HL-60 (cell line): ENCODE data around the gene ATP8A2.

Source experiments
- POLR2AphosphoS5 ChIP-seq: IDR thresholded peaks from 2 replicates; pipeline ENCODE4 v1.6.1; 2012; ENCODE audit warnings: low read depth
- SPI1 ChIP-seq: IDR thresholded peaks from 2 replicates; pipeline ENCODE4 v1.6.1; 2012; ENCODE audit warnings: low read depth, mild to moderate bottlenecking, borderline replicate concordance
- TF ChIP-seq, protein P1 (sequence below): IDR thresholded peaks from one replicate; pipeline ENCODE4 v1.5.1; 2011; ENCODE audit warnings: low read length, control low read depth, inconsistent platforms; ENCODE audit not compliant: insufficient read depth
- TF ChIP-seq, protein P2 (sequence below): IDR thresholded peaks from 2 replicates; pipeline ENCODE4 v1.6.1; 2012; ENCODE audit warnings: low read depth; ENCODE audit not compliant: insufficient replicate concordance

DNA sequence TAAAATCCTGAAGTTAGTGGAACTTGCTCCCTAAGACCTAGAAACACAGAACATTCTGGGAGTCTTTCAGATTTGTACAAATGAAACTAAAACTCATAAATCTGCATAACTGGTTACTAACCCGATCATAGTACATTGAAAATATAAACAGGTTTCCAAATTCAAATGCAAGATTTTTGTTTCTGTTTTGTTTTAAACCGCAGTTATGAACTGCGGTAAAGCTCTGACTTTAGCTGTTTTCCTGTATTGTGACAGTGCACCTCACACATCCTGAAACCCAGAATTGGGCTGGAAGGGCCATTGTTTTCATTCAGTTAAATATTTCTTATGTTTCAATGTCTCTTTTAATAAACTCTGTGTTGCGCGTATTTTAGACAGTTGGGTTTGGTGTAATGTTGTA is 475.4 kb downstream of the ATP8A2 start:
- TF ChIP-seq, protein P1, sequence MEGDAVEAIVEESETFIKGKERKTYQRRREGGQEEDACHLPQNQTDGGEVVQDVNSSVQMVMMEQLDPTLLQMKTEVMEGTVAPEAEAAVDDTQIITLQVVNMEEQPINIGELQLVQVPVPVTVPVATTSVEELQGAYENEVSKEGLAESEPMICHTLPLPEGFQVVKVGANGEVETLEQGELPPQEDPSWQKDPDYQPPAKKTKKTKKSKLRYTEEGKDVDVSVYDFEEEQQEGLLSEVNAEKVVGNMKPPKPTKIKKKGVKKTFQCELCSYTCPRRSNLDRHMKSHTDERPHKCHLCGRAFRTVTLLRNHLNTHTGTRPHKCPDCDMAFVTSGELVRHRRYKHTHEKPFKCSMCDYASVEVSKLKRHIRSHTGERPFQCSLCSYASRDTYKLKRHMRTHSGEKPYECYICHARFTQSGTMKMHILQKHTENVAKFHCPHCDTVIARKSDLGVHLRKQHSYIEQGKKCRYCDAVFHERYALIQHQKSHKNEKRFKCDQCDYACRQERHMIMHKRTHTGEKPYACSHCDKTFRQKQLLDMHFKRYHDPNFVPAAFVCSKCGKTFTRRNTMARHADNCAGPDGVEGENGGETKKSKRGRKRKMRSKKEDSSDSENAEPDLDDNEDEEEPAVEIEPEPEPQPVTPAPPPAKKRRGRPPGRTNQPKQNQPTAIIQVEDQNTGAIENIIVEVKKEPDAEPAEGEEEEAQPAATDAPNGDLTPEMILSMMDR, result no peak
- no peak for TF ChIP-seq POLR2AphosphoS5
- no peak for TF ChIP-seq SPI1
- TF ChIP-seq, protein P2, sequence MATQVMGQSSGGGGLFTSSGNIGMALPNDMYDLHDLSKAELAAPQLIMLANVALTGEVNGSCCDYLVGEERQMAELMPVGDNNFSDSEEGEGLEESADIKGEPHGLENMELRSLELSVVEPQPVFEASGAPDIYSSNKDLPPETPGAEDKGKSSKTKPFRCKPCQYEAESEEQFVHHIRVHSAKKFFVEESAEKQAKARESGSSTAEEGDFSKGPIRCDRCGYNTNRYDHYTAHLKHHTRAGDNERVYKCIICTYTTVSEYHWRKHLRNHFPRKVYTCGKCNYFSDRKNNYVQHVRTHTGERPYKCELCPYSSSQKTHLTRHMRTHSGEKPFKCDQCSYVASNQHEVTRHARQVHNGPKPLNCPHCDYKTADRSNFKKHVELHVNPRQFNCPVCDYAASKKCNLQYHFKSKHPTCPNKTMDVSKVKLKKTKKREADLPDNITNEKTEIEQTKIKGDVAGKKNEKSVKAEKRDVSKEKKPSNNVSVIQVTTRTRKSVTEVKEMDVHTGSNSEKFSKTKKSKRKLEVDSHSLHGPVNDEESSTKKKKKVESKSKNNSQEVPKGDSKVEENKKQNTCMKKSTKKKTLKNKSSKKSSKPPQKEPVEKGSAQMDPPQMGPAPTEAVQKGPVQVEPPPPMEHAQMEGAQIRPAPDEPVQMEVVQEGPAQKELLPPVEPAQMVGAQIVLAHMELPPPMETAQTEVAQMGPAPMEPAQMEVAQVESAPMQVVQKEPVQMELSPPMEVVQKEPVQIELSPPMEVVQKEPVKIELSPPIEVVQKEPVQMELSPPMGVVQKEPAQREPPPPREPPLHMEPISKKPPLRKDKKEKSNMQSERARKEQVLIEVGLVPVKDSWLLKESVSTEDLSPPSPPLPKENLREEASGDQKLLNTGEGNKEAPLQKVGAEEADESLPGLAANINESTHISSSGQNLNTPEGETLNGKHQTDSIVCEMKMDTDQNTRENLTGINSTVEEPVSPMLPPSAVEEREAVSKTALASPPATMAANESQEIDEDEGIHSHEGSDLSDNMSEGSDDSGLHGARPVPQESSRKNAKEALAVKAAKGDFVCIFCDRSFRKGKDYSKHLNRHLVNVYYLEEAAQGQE, result no peak
